Lower lobe of right lung (tissue), 2 donors: ENCODE measurements around the gene CNOT2. TPM values are rescaled to one million over a fixed set of nuclear protein-coding genes. Genes with fewer than 3 reads are reported as not detected.

ENCODE experiments used
- ATAC-seq, 2 donors: fragments of 200-7000 bp; cut with Tn5 transposase; one replicate each; pipeline ENCODE4 v1.9.1; 2020 to 2022; ENCODE audit warnings: mild to moderate bottlenecking in 2 of 2, moderate library complexity in 2 of 2
- DNase-seq: peaks from one replicate; pipeline ENCODE4 v3.0.0-alpha.2; 2020
- H3K27ac ChIP-seq: fragments of 200-600 bp; one replicate; pipeline ENCODE4 v1.8.0; 2022
- H3K27me3 ChIP-seq: fragments of 200-600 bp; one replicate; pipeline ENCODE4 v1.8.0; 2022; ENCODE audit warnings: low read depth
- H3K36me3 ChIP-seq: fragments of 200-600 bp; one replicate; pipeline ENCODE4 v1.8.0; 2022; ENCODE audit warnings: mild to moderate bottlenecking
- H3K4me1 ChIP-seq: fragments of 200-600 bp; one replicate; pipeline ENCODE4 v1.8.0; 2022
- H3K4me3 ChIP-seq: fragments of 200-600 bp; one replicate; pipeline ENCODE4 v1.8.0; 2022; ENCODE audit warnings: mild to moderate bottlenecking
- H3K9me3 ChIP-seq: fragments of 200-600 bp; one replicate; pipeline ENCODE4 v1.8.0; 2022
- CTCF ChIP-seq: fragments of 200-600 bp; IDR thresholded peaks from one replicate; pipeline ENCODE4 v1.8.0; 2022; ENCODE audit warnings: antibody characterized with exemption, mild to moderate bottlenecking
- intact Hi-C: fragments of 100-400 bp; cut with DNase I; formaldehyde crosslinking; loops from one replicate; pipeline ENCODE4 v1.11.0; 2022
- total RNA-seq: library from RNA; stranded (reverse); fragmentation: NEBNext Ultra II Directional; extraction: Animal tissue kit (Norgen Biotek cat#: 25700); gene quantifications from one replicate; pipeline ENCODE4 v1.2.1, GENCODE V29; 2021
- donor health status: DM: no; HTN: yes; CAD: no; lungs with severe emphysema.

Gene CNOT2
- total RNA-seq, 1 donor from 2014 or later = 66.2 TPM

DNA sequence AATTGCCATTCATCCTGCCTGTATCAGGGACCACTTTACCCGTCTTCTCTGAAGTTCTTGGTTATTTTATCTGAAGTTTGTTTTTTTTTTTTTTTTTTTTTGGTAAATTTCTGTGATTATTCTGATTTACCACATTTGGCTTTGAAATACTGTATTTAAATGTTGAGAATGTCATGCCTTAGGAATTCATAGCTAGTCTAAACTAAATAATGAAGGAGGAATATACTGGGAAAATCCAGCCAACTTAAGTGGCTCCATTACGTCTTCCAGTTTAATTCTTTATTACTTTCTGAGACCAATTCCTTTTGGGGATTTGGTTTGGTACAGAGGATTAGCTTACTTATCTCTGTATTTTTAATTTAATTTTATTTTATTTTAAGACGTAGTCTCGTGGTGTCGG lies 62.6 kb downstream of the CNOT2 start:
- no peaks in the 10 kb centered on the region for H3K4me1 ChIP-seq
- no peak overlapping the region for H3K27ac ChIP-seq
- intact Hi-C loops = no loop called here
- no peaks in the 10 kb centered on the region for H3K9me3 ChIP-seq
- DNase-seq = no peak
- no peaks in the 10 kb centered on the region for H3K36me3 ChIP-seq
- no peak for TF ChIP-seq CTCF
- H3K27me3 ChIP-seq = no peaks in the 10 kb centered on the region
- ATAC-seq = no peak
- H3K4me3 ChIP-seq = no peak overlapping the region

DNA sequence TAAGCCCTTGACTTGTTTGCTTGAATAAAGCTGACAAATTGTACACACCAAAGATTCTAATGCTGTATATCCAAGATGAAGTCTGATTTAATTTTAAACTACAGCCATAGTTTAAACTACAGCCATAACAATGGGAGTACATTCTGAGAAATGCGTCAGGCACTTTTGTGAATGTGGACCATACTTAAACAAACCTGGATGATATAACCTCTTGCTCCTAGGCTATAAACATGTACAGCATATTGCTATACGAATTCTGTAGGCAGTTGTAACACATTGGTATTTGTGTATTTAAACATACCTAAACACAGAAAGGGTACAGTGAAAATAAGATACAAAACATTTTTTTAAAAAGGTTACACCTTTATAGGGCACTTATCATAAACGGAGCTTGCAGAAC lies 63.4 kb downstream of the CNOT2 start:
- Histone ChIP-seq H3K27me3 (no peaks in the 10 kb centered on the region), H3K4me3 (no peak overlapping the region), H3K36me3 (no peaks in the 10 kb centered on the region), H3K4me1 (no peaks in the 10 kb centered on the region), H3K27ac (no peak overlapping the region), H3K9me3 (no peaks in the 10 kb centered on the region)
- intact Hi-C loops = no loop called here
- no peak for ATAC-seq
- DNase-seq = no peak
- no peak for TF ChIP-seq CTCF

- Histone ChIP-seq H3K4me1 (no peaks in the 10 kb centered on the region), H3K36me3 (no peaks in the 10 kb centered on the region), H3K27me3 (no peaks in the 10 kb centered on the region), H3K9me3 (no peaks in the 10 kb centered on the region), H3K4me3 (no peak overlapping the region), H3K27ac (no peak overlapping the region)
- TF ChIP-seq CTCF = no peak
- ATAC-seq (no peak), DNase-seq (no peak)
- intact Hi-C loops = no loop called here
Observed at GRCh38 chr12:70307868-70308267, 64.6 kb downstream of the CNOT2 start.

DNA sequence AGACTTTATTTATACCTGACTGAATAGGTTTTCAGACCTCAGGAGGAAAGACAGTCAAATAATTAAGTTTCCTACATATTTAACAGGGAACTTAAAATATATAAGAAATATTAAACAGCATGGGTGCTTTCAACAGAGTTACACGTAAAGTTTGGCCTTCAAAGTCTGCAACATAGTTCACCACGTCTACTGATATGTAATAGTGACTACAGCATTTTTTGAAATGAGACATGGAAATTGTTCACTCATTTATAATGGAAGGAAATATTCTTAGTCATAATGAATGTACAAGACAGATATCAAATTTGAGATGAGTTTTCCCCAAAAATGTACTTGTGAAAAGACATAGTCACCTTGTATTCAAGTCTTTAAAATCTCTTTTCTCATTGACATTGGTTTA lies 66.1 kb downstream of the CNOT2 start:
- no peak overlapping the region for H3K27ac ChIP-seq
- no peaks in the 10 kb centered on the region for H3K4me1 ChIP-seq
- TF ChIP-seq CTCF = no peak
- no peak for DNase-seq
- H3K9me3 ChIP-seq = no peaks in the 10 kb centered on the region
- no peak overlapping the region for H3K4me3 ChIP-seq
- no peaks in the 10 kb centered on the region for H3K27me3 ChIP-seq
- intact Hi-C loops = no loop called here
- no peaks in the 10 kb centered on the region for H3K36me3 ChIP-seq
- no peak for ATAC-seq

DNA sequence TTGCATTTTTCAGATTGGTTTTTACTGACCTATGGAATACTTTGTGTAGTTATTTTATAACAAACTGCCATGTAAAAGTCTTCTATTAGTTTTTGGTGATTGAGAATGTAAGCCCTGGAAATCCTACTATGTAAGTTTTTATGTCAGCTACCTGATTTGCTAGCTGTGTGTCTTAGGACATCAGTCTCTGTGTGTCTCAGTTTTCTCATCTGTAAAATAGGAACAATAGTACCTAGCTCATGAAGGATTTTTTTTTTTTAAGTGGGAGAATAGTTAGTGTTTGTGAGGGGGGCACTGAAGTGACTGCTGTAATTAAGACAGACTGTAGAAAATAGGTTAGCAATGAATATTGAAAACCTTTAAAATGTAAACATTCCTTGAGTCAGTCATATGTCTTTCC lies 70.9 kb downstream of the CNOT2 start:
- intact Hi-C loops = no loop called here
- H3K27ac ChIP-seq = no peak overlapping the region

More for the DNA sequence above, 70.9 kb downstream of the CNOT2 start:
- no peaks in the 10 kb centered on the region for H3K27me3 ChIP-seq
- no peak for DNase-seq
- TF ChIP-seq CTCF = no peak
- no peak overlapping the region for H3K4me3 ChIP-seq
- no peaks in the 10 kb centered on the region for H3K4me1 ChIP-seq
- no peak for ATAC-seq
- H3K9me3 ChIP-seq = no peaks in the 10 kb centered on the region
- no peaks in the 10 kb centered on the region for H3K36me3 ChIP-seq
